Stimulated activated naive CD8-positive, alpha-beta T cell treated with anti-CD3 and anti-CD28 coated beads, Interleukin-15, amount 100 ng/mL, for 72 hours (primary cell): ENCODE measurements around the gene MAGI2.

Experiments
- ATAC-seq: fragments of 150-1000 bp; cut with Tn5 transposase; 2 replicates; pipeline ENCODE4 v1.10.0; 2021; ENCODE audit warnings: mild to moderate bottlenecking, moderate library complexity
- DNase-seq, 2 donors: peaks; one replicate each; pipeline ENCODE4 v3.0.0; 2021 to 2022
- H3K27ac Mint-ChIP-seq, 2 donors: one replicate each; pipeline ENCODE4 v1.8.0; 2022; ENCODE audit warnings: mild to moderate bottlenecking in 2 of 2, mixed read lengths in 2 of 2, moderate library complexity in 2 of 2
- H3K27me3 Mint-ChIP-seq: one replicate; pipeline ENCODE4 v1.8.0; 2022; ENCODE audit warnings: mixed read lengths
- H3K4me1 Mint-ChIP-seq: one replicate; pipeline ENCODE4 v1.8.0; 2022; ENCODE audit warnings: mild to moderate bottlenecking, mixed read lengths
- H3K4me3 Mint-ChIP-seq, 2 donors: one replicate each; pipeline ENCODE4 v1.8.0; 2022; ENCODE audit warnings: mild to moderate bottlenecking in 2 of 2, mixed read lengths in 2 of 2, moderate library complexity in 1 of 2
- H3K9me3 Mint-ChIP-seq, 2 donors: one replicate each; pipeline ENCODE4 v1.8.0; 2022; ENCODE audit warnings: mixed read lengths in 2 of 2

Gene MAGI2

GRCh38 chr7:79453558-79454360 lies at the start of gene MAGI2:
TSS of gene MAGI2 (minus strand) at chr7:79453667. CDS start at chr7:79453320, 347 bp downstream.
- peaks cover 58% of the 10 kb centered on the region for H3K27me3 Mint-ChIP-seq
- peaks cover 31% of the 10 kb centered on the region for H3K4me1 Mint-ChIP-seq
- ATAC-seq = peak; percentile 63
- no peaks in the 10 kb centered on the region for H3K9me3 Mint-ChIP-seq
- peak within 1 kb of the TSS; percentile 84 to 85 for H3K4me3 Mint-ChIP-seq
- peak; percentile 38 to 39 for DNase-seq
- peak within 1 kb of the TSS; percentile 87 to 96 for H3K27ac Mint-ChIP-seq

GRCh38 chr7:79502151-79502550 lies 48.7 kb upstream of the MAGI2 start:
- H3K4me1 Mint-ChIP-seq = no peaks in the 10 kb centered on the region
- no peak overlapping the region for H3K4me3 Mint-ChIP-seq
- ATAC-seq (no peak), DNase-seq (no peak)
- no peak overlapping the region for H3K27ac Mint-ChIP-seq
- H3K9me3 Mint-ChIP-seq = no peaks in the 10 kb centered on the region
- no peaks in the 10 kb centered on the region for H3K27me3 Mint-ChIP-seq

DNA sequence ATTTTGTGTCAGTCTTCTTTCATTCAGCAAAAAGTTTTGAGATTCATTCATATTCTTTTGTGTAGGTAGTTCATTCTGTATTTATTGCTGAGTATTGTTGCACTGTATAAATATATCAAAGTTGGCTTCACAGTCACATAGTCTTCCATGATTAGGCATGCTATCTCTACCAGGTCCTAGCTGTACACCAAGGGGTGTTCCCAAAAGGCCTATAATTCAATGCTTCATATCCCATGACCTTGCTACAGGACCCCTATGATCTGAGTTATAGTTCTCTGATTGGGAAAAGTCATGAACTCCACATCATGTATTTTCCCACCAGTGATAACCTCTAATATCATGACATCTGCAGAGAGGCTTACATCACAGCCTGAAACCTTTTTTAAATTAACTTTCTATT lies 47.3 kb upstream of the MAGI2 start:
- H3K4me3 Mint-ChIP-seq = no peak overlapping the region
- H3K9me3 Mint-ChIP-seq = no peaks in the 10 kb centered on the region
- no peak for ATAC-seq
- H3K4me1 Mint-ChIP-seq = no peaks in the 10 kb centered on the region
- no peak overlapping the region for H3K27ac Mint-ChIP-seq
- no peaks in the 10 kb centered on the region for H3K27me3 Mint-ChIP-seq
- no peak for DNase-seq

- H3K27ac Mint-ChIP-seq = no peak overlapping the region
Observed at GRCh38 chr7:79497728-79498127, 44.3 kb upstream of the MAGI2 start.

GRCh38 chr7:79495544-79496272 lies 42.2 kb upstream of the MAGI2 start:
- no peaks in the 10 kb centered on the region for H3K27me3 Mint-ChIP-seq
- no peaks in the 10 kb centered on the region for H3K9me3 Mint-ChIP-seq
- H3K4me3 Mint-ChIP-seq = no peak overlapping the region
- ATAC-seq (no peak), DNase-seq (no peak)
- no peak overlapping the region for H3K27ac Mint-ChIP-seq
- H3K4me1 Mint-ChIP-seq = no peaks in the 10 kb centered on the region

More at GRCh38 chr7:79497728-79498127, 44.3 kb upstream of the MAGI2 start:
- no peaks in the 10 kb centered on the region for H3K9me3 Mint-ChIP-seq
- no peaks in the 10 kb centered on the region for H3K4me1 Mint-ChIP-seq
- ATAC-seq (no peak), DNase-seq (no peak)
- H3K4me3 Mint-ChIP-seq = no peak overlapping the region
- no peaks in the 10 kb centered on the region for H3K27me3 Mint-ChIP-seq

DNA sequence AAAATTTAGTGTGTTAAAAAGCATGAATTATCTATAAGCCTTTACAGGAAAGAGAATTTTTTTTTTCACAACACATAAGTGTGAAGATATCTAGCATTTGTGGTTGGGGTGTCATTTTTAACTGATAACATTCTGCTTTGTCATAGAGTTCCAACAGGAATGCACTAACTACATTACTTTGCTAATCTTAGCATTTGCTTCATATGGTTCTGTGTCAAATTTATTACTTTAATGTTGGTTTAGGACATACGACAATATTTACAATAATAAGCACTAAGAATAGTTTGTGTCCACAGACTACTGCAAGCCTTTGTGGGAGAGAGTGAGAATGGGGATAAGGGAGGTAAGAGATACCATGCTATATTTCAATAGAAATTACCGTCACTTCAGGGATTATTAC lies 40.6 kb upstream of the MAGI2 start:
- DNase-seq (no peak), ATAC-seq (no peak)
- H3K4me1 Mint-ChIP-seq = no peaks in the 10 kb centered on the region
- peaks cover 3% of the 10 kb centered on the region for H3K27me3 Mint-ChIP-seq
- no peaks in the 10 kb centered on the region for H3K9me3 Mint-ChIP-seq
- H3K4me3 Mint-ChIP-seq = no peak overlapping the region
- no peak overlapping the region for H3K27ac Mint-ChIP-seq

- ATAC-seq = no peak
- Mint-ChIP-seq H3K9me3 (no peaks in the 10 kb centered on the region), H3K27ac (no peak overlapping the region), H3K4me1 (no peaks in the 10 kb centered on the region), H3K27me3 (peaks cover 14% of the 10 kb centered on the region), H3K4me3 (no peak overlapping the region)
- DNase-seq = no peak
Observed at GRCh38 chr7:79489371-79489770, 35.9 kb upstream of the MAGI2 start.

DNA sequence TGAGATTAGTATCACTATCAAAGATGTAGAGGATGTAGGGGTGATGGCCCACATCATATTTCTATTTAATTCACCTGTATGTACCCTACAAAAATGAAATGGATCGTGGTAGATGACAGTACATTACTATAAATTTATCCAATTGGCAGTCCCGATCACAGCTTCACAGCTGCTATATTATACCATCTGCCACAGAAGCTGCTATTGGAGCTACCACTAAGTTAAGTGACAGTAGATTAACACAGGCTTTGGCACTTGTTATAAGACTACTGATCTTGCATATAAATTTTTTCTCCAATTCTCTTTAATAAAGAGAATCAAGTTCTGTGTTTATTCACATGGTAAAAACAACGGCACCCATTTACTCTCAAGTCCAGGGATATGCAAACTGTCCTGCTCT lies 24.9 kb upstream of the MAGI2 start:
- Mint-ChIP-seq H3K27me3 (no peaks in the 10 kb centered on the region), H3K4me3 (no peak overlapping the region), H3K9me3 (no peaks in the 10 kb centered on the region), H3K27ac (no peak overlapping the region), H3K4me1 (no peaks in the 10 kb centered on the region)
- ATAC-seq = no peak
- DNase-seq = no peak

- Mint-ChIP-seq H3K9me3 (peaks cover 0 to 7% of the 10 kb centered on the region in 2 donors), H3K27ac (no peak overlapping the region), H3K4me1 (no peaks in the 10 kb centered on the region), H3K27me3 (no peaks in the 10 kb centered on the region), H3K4me3 (no peak overlapping the region)
- ATAC-seq (no peak), DNase-seq (no peak)
Observed at GRCh38 chr7:79475455-79475854, 22.0 kb upstream of the MAGI2 start.

- H3K9me3 Mint-ChIP-seq = peaks cover 0 to 7% of the 10 kb centered on the region in 2 donors
Observed at GRCh38 chr7:79471699-79472098, 18.2 kb upstream of the MAGI2 start.

GRCh38 chr7:79471283-79471682 lies 17.8 kb upstream of the MAGI2 start:
- Mint-ChIP-seq H3K9me3 (peaks cover 0 to 7% of the 10 kb centered on the region in 2 donors), H3K4me1 (no peaks in the 10 kb centered on the region), H3K27ac (no peak overlapping the region), H3K27me3 (no peaks in the 10 kb centered on the region), H3K4me3 (no peak overlapping the region)
- DNase-seq = no peak
- no peak for ATAC-seq

More at GRCh38 chr7:79471699-79472098, 18.2 kb upstream of the MAGI2 start:
- no peak for DNase-seq
- no peak overlapping the region for H3K27ac Mint-ChIP-seq
- ATAC-seq = no peak
- H3K27me3 Mint-ChIP-seq = no peaks in the 10 kb centered on the region
- H3K4me1 Mint-ChIP-seq = no peaks in the 10 kb centered on the region
- no peak overlapping the region for H3K4me3 Mint-ChIP-seq

- DNase-seq = no peak
- H3K4me3 Mint-ChIP-seq = no peak overlapping the region
- no peaks in the 10 kb centered on the region for H3K9me3 Mint-ChIP-seq
- ATAC-seq = no peak
- H3K4me1 Mint-ChIP-seq = no peaks in the 10 kb centered on the region
- no peak overlapping the region for H3K27ac Mint-ChIP-seq
- H3K27me3 Mint-ChIP-seq = no peaks in the 10 kb centered on the region
Observed at GRCh38 chr7:79465551-79465950, 12.1 kb upstream of the MAGI2 start.

DNA sequence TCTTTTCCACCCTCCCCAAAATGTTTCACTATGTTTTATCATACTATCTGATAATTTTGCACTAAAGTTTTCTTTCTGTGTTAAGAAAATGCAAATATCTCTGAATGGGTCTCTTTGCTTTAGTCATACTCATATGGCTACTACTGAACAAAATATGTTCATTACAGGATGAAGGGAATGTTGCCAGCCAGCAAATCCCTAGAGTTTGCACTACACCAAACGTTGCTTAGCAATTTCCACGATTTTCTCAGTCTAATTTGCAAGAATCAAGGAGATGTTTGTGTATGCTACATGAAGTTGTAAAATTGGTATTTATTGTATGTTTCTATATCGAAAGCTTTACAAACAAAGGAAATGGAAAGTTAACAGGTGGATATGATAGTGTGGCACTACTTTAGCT lies 10.6 kb upstream of the MAGI2 start:
- no peaks in the 10 kb centered on the region for H3K27me3 Mint-ChIP-seq
- H3K9me3 Mint-ChIP-seq = no peaks in the 10 kb centered on the region
- DNase-seq (no peak), ATAC-seq (no peak)
- H3K4me3 Mint-ChIP-seq = no peak overlapping the region
- H3K4me1 Mint-ChIP-seq = no peaks in the 10 kb centered on the region
- H3K27ac Mint-ChIP-seq = no peak overlapping the region

DNA sequence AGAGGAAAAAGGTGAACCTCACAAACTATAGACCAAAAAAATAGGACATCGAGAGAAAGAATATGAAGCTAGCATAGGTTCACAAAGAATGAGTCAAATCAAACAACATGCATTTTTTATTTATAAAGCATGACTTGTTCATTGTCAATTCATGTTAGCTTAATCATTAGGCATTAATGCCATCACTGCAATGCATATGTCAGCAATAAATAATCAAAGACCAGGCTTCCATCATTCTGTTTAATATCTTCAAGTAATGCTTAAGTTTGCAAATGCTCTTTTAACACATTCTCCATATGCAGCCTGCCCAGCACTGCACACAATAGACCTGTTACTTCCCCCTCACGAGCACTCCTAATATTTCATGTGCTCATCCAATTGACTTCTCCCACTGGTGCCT lies 8.9 kb upstream of the MAGI2 start:
- ATAC-seq (no peak), DNase-seq (no peak)
- H3K27ac Mint-ChIP-seq = no peak overlapping the region
- H3K4me3 Mint-ChIP-seq = no peak overlapping the region
- H3K27me3 Mint-ChIP-seq = no peaks in the 10 kb centered on the region
- no peaks in the 10 kb centered on the region for H3K9me3 Mint-ChIP-seq
- no peaks in the 10 kb centered on the region for H3K4me1 Mint-ChIP-seq

- H3K4me3 Mint-ChIP-seq = no peak overlapping the region
- H3K9me3 Mint-ChIP-seq = no peaks in the 10 kb centered on the region
- H3K4me1 Mint-ChIP-seq = no peaks in the 10 kb centered on the region
- ATAC-seq (peak; percentile 58), DNase-seq (no peak)
- no peak overlapping the region for H3K27ac Mint-ChIP-seq
- H3K27me3 Mint-ChIP-seq = no peaks in the 10 kb centered on the region
Observed at GRCh38 chr7:79461660-79462059, 8.2 kb upstream of the MAGI2 start.

GRCh38 chr7:79459381-79459780 lies 5.9 kb upstream of the MAGI2 start:
- peaks cover 3% of the 10 kb centered on the region for H3K4me1 Mint-ChIP-seq
- H3K4me3 Mint-ChIP-seq = no peak overlapping the region
- H3K27ac Mint-ChIP-seq = no peak overlapping the region
- H3K27me3 Mint-ChIP-seq = peaks cover 19% of the 10 kb centered on the region
- no peak for ATAC-seq
- DNase-seq = no peak
- no peaks in the 10 kb centered on the region for H3K9me3 Mint-ChIP-seq
